Large intestine (tissue), 1 donor: Measurements from ENCODE around the gene ACTA1. TPM values are rescaled to one million over a fixed set of nuclear protein-coding genes. Genes with fewer than 3 reads are reported as not detected.

ENCODE experiments used
- polyA plus RNA-seq: library from polyadenylated mRNA; unstranded; fragments of 120-200 nt; gene quantifications from one replicate; pipeline ENCODE4 v1.2.1, GENCODE V29; 2013

Gene ACTA1
- polyA plus RNA-seq, 1 donor, result 13.2 TPM

Other genes with a start within 250 kb of the ACTA1 start
- 60.2 TPM for gene RAB4A, start 163.0 kb downstream of the ACTA1 start, polyA plus RNA-seq
- gene CCSAP, start 91.0 kb downstream of the ACTA1 start, polyA plus RNA-seq, result 5.6 TPM
- gene NUP133, start 74.2 kb upstream of the ACTA1 start, polyA plus RNA-seq, result 29.7 TPM
- gene ABCB10, start 124.6 kb upstream of the ACTA1 start, polyA plus RNA-seq, result 33.3 TPM
- 17.5 TPM for gene TAF5L, start 192.0 kb upstream of the ACTA1 start, polyA plus RNA-seq
- gene URB2, start 192.2 kb upstream of the ACTA1 start, polyA plus RNA-seq, result 6.7 TPM